Ramos (cell line): ENCODE results near the gene SPON2.

Source experiments
- in situ Hi-C: fragments of 300-500 bp; cut with MboI; formaldehyde crosslinking; loops from one replicate; pipeline ENCODE4 v1.14.3; 2022; ENCODE audit warnings: low sequenced_read_pairs; ENCODE audit not compliant: unreplicated experiment

SPON2 gene

GRCh38 chr4:1176398-1177273 lies 4.3 kb upstream of the SPON2 start:
- in situ Hi-C loops, result no loop called here

GRCh38 chr4:1175635-1176229 lies 3.3 kb upstream of the SPON2 start:
- in situ Hi-C loops, result no loop called here

- in situ Hi-C loops, result no loop called here
Observed at GRCh38 chr4:1174941-1175634, 2.7 kb upstream of the SPON2 start.

GRCh38 chr4:1172971-1173757 lies 781 bp upstream of the SPON2 start:
- in situ Hi-C loops, result no loop called here

- in situ Hi-C loops, result no loop called here
Observed at GRCh38 chr4:1171311-1172227, 814 bp downstream of the SPON2 start.

GRCh38 chr4:1170976-1171310 lies 1.4 kb downstream of the SPON2 start:
- in situ Hi-C loops, result no loop called here

GRCh38 chr4:1170156-1170975 lies 2.0 kb downstream of the SPON2 start:
- in situ Hi-C loops, result no loop called here

- in situ Hi-C loops, result no loop called here
Observed at GRCh38 chr4:1169691-1170096, 2.7 kb downstream of the SPON2 start.

- in situ Hi-C loops, result no loop called here
Observed at GRCh38 chr4:1169171-1169671, 3.2 kb downstream of the SPON2 start.

GRCh38 chr4:1168191-1169101 lies 3.9 kb downstream of the SPON2 start:
- in situ Hi-C loops, result no loop called here

GRCh38 chr4:1167244-1167949 lies 5.0 kb downstream of the SPON2 start:
- in situ Hi-C loops, result no loop called here

- in situ Hi-C loops, result no loop called here
Observed at GRCh38 chr4:1166509-1167243, 5.7 kb downstream of the SPON2 start.

GRCh38 chr4:1164956-1165545 lies 7.3 kb downstream of the SPON2 start:
- in situ Hi-C loops, result no loop called here

- in situ Hi-C loops, result no loop called here
Observed at GRCh38 chr4:1164444-1164843, 7.9 kb downstream of the SPON2 start.

GRCh38 chr4:1164040-1164439 lies 8.3 kb downstream of the SPON2 start:
- in situ Hi-C loops, result no loop called here

GRCh38 chr4:1160351-1160750 lies 12.0 kb downstream of the SPON2 start:
- in situ Hi-C loops, result no loop called here
